EH (cell line): Measurements from ENCODE around the gene ACAD9.
"Not testable (repeated sequence)": the region's sequence is repeated elsewhere in the genome, so short reads cannot be mapped to it uniquely, and the experiment has no call there.

Experiments used
- DNase-seq: peaks from one replicate; pipeline ENCODE4 v3.0.0-alpha.2; 2015; ENCODE audit warnings: low read depth

ACAD9 gene

DNA sequence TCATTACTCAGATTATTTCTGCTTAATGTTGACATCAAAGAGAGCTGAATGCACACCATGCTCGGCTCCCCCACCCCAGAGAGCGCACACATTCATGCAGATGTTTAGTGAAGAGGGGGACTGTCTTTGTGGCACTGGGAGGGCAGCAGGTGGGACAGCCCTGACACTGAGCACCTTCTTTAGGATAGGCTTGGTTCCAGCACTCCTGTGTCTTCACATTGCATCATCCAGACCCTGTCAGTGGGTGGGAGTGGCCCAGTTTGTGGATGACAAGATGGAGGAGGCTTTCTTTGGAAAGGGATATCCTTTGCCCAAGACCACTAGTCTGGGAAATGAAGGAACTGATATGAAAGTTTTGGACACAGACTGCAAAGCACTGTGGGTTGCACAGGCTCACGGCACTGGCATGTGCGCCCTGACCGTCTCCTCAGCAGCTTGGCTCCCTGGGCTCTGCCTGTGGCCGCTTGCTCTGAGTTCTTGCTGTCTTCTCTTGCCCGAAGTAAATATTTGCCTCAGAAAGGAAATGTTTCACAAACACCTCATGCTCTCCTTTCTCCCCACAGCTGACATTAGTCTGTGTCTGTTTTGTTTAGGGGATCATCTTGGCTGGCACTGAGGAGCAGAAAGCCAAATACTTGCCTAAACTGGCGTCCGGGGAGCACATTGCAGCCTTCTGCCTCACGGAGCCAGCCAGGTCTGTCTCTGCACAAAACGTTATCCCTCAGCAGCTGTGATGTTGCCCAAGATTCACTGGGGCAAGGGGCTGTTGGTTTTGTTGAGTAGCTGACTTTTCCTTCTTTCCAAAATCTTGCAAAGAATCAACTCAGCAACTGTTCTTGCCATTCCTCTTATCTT is 16.6 kb downstream of the ACAD9 start:
- DNase-seq, result no peak

DNA sequence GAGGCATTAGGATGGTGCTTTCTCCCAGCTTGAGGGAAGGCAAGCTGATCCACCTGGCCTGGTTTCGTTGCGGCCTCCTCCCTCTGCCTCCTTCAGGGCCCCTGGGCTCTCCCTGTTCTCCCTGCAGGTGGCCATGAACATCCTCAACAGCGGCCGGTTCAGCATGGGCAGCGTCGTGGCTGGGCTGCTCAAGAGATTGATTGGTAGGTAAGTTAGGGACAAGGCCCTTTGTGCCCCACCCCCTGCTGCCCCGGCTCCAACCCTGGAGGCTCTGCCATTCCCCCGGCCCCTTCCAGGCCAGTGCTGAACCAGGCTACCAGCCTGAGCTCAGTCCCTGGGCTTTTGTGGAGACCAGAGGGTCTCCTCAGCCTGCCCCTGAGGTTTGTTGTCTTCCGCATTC is 23.0 kb downstream of the ACAD9 start:
- DNase-seq, result no peak

DNA sequence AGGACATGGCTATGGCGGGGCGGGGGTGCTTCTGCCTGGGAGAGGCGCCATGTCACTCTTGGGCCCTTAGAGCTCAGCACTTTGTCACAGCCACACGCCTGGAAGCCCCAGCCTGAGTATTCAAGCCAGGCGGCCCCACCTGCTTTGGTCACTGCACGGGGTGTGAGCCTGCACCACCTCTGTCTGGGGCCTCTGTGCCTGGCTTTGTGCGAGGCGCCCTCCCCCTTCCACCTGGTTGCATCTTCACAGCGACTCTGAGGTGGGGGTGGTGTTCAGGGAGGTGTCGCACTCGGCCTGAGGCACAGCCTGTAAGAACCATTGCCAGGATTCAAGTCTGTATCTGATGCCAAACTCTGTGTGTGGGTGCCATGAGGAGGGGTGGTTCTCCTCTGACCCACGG is 24.1 kb downstream of the ACAD9 start:
- no peak for DNase-seq

DNA sequence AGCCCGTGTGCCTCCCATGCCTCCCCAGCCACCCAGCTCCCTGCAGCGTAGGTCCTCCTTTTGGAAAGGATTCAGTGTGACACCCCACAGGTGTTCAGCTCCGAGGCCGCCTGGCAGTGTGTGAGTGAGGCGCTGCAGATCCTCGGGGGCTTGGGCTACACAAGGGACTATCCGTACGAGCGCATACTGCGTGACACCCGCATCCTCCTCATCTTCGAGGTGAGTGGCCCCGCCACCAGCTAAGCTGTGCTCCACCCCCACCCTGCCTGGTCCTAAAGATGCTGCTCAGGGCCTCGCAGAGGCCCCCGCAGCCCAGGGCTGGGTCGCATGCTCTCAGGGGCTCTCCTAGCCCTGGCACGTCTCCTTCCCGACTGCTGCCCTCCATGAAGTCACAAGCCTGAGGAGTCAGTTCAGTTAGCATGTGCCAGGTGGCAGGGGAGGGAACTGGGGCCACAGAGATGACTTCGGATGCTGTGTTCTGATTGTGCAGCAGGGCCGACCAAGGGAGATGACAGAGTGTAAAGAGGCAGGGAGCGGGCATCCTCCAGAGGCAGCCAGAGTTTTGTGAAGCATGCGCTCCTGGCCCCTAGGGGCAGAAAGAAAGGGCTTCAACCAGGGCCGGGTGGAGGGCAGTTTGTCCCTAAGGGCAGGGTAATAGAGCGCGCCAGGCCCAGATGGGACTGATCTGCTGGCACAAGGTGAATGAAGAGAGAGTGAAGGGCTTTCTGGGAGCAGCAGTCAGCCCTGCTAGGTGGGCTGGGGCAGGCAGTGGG is 26.8 kb downstream of the ACAD9 start:
- DNase-seq, result no peak

DNA sequence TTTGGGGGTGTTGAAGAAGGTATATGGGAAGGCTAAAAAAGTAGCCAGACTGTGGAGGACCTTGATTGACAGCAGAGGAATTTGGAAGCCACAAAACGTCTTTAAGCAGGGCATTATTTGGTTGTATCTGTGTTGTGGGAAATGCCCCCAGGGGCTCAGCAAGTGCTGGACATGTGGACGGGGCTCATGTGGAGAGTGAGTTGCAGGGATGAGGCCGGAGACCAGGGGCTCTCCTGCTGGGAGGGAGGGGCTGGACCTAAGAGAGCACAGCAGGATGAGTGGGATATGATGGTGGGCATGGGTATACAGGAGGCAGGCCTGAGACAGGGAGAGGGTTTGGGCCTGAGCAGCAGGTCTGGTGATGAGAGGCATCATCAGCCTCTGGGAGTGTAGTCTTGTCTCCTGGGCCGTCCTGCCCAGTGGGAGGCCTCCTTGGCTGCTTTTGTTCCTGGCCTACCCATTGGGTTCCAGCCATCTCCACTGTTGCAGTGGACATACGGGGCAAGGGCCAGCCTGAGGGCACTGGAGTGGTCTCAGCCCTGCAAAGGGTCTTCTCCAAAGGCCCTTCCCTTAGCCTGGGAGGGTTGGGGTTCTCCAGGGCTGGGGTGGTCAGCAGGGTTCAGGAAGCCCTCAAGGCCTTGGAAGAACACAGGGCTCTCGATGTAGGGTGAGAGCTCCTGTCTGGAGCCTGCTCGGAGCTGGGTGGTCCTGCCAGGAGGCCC is 27.5 kb downstream of the ACAD9 start:
- DNase-seq, result no peak

DNA sequence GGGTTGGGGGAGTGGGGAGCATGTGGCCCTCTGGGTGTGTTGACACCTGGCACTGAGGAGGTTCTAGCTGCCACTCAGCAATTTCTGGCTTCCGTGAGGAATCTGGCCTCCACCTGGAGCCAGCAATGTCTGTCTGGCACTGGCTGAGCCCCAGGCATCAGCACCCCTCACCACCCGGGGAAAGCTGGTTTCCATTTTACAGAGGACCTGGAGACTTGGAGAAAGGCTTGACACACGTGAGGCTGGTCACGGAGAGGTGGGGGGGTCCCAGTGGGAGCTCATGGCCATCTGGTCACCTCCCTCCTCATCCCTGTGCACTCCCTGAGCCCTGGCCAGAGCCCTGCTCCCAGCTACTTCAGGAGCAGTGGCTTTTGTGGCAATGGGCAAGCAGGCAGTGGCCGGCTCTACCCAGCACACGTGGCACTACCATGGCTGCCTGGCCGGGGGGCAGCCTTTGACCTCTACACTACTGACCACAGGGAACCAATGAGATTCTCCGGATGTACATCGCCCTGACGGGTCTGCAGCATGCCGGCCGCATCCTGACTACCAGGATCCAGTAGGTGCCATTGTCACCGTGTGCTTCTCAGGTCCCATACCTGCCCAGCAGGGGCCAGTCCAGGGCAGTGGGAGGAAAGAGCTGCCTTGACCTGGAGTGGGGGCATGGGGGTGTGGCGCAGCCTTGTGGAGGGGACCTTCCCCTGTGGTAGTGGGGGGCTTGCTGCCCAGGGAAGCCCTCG is 28.5 kb downstream of the ACAD9 start:
- DNase-seq, result no peak

DNA sequence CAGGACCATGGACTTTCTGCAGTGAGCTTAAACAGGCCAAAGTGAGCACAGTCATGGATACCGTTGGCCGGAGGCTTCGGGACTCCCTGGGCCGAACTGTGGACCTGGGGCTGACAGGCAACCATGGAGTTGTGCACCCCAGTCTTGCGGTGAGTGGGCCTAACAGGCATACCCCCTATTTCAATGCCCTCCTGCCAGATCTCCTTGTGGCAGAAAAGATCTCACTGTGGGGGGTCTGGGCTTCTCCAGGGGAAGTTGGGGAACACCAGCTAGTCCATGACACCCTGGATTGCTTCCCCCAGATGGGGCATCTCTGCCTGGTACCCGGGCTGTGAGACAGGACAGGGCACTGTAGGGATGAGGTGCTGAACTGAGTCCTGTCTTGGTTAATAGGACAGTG is 29.5 kb downstream of the ACAD9 start:
- no peak for DNase-seq

DNA sequence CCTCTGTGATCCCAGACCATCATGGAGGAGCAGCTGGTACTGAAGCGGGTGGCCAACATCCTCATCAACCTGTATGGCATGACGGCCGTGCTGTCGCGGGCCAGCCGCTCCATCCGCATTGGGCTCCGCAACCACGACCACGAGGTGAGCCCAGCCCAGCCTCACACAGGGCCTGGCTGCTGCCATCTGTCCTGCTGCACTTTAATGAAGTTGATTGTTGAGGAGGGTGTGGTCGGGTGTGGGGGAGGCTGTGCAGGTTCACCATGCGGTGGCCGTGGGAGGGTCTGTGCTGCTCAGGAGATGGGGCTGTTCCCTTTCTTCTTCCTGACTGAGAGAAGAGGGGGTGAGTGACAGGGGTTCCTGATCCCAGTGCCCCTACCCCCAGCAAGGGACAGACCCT is 30.6 kb downstream of the ACAD9 start:
- no peak for DNase-seq

DNA sequence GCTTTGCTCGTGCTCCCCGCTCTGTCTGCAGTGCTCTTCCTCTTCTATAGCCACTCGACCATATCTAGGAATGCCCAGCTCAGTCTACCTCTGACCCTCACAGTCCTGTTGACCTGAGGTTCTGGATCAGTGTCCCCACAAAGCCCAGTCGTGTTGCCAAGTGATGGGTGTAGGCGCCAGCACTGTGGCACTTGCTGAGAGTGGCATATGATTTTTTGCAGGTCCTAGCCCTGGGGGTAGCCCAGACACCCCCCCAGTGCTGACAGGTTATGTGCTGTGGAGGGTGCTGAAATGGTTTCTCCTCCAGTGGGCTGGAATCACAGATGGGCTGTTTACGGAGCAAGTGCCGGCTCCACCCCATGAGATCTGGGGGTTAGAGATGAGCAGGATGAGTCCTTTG is 32.5 kb downstream of the ACAD9 start:
- DNase-seq, result no peak

DNA sequence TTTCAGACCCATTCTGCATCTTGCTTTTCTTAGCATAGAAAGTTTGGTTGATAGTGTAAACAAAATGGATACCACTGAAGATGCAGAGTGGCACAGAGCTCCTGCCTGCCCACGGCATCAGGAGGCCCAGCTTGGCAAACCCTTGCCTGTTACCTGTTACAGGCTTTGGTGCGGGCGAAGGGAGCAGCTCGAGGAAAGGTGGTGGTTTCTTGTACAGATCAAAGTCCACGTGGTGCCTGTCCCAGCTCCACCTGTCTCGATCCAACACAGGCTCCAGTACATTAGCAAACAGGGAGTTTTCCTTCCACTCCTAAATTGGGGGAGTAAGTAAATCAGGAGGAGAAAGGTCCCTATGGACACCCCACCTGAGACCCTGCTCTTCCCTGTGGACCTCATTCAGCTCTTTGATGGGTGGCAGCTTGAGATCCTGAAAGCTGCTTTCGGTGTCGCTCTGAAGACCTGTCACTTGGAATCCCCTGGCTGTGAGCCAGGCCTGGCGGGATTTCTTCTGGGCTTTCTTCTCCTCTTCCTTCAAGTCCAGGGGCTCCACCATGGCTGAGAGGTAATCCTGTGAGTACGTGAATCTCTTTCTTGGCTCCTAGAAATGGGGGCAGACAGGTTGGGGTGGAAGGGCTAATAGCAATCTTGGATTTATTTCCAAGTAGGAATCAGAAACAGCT is 35.7 kb downstream of the ACAD9 start:
- DNase-seq, result no peak

DNA sequence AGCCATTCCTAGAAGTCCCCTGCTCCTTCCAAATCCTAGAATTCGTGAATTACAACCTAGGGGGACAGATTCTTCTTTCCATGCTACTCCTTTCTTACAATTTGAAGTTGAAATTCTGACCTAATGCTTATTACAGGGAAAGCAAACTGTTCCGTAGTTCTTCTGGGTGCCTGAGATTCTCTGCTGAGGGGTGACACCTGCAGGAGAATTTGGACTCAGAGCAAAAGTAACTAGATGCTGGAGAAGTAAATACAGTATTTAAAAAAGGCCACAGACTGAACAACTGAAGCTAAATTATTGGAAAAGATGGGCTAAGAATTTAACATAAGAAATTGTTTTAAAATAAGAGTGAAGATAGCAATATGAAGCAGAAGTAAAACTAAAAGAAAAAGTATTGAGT is 37.9 kb downstream of the ACAD9 start:
- no peak for DNase-seq

DNA sequence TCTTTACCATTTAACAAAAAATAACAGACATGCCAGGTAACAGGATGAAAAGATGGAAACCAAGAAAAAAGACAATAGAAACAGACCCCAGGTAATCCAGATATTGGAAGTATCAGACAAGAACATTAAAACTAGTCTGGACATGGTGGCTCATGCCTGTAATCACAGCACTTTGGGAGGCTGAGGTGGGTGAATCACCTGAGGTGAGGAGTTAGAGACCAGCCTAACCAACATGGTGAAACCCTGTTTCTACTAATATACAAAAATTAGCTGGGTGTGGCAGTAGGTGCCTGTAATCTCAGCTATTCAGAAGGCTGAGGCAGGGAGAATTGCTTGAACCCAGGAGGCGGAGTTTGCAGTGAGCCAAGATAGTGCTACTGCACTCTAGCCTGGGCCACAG is 40.6 kb downstream of the ACAD9 start:
- no peak for DNase-seq

DNA sequence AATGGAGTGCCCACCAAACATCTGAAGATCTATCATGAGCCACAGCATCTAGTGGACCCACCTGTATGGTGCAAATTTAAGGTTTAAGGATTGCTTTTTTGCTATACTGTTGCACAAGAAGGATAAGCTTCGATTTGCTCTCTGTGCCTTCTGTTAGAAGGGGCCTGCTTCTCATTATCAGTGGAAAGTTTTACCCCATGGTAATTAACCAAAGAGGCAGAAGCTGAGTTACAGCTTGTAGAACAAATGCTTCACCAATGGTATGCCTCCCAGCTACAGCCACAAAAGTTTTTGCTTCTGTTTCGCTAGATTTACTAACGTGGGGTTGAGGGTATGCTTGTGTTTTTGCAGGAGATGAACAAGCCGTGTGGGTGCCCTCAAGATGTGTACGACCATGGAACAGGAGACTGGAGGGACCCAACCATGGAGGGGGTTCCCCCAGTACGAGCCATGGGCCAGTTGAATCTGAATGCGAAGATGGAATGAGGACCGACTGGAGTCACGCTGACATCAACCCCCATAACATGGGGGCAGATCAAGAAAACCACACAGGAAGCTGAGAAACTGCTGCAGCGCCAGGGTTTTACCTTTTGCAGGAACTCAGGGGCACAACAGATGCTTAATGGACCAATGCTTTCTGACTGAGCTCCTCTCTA is 43.5 kb downstream of the ACAD9 start:
- DNase-seq, result no peak

DNA sequence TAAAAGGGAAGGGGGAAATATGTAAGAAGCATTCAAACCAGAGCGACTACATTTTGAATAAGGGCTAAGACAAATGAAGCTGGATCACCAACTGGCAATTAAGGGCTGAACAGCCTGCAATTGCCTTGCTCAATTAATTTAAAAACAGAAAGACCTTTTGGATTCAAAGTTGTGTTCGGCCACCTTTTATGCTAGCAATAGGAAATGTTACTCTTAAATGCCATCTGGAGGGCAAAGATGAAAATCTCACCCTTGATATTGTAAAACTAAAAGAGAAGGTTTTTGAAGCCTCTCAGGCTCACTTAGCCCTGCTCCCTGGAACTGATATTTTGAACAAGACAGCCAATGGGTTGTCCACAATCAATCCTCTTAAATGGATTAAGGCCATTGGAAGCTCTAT is 44.2 kb downstream of the ACAD9 start:
- no peak for DNase-seq

DNA sequence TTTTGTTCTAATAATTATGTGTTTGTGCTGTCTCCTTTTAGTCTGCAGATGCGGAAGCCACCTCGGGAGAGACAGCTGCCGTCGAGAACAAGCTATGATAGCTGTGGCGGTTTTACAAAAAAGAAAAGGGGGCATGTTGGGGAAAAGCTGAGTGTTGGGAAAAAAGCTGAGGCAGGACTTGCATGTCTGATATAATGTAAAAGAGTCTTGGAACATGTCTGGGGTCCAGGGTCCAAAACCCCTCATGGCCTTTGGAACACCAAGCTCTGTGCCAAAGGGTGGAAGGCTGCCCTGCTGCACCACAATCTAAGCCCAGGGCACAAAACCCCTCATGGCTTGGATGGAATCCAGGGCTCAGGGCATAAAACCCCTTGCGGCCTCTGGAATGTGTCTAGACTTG is 44.6 kb downstream of the ACAD9 start:
- not testable (repeated sequence) for DNase-seq

DNA sequence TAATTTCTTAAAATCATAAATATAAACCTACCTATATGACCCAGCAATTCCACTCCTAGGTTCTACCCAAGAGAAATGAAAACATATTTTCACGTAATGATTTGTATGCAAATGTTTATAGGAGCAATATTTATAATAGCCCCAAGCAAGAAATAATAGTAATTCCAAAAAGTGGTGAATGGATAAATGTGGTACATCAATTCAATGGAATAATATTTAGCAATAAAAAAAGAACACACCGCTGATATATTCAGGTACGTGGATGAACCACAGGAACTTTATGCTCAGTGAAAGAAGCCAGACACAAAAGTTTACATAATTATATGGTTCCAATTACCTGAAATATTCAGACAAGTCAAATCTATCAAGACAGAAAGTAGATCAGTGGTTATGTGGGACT is 49.9 kb downstream of the ACAD9 start:
- DNase-seq, result no peak

DNA sequence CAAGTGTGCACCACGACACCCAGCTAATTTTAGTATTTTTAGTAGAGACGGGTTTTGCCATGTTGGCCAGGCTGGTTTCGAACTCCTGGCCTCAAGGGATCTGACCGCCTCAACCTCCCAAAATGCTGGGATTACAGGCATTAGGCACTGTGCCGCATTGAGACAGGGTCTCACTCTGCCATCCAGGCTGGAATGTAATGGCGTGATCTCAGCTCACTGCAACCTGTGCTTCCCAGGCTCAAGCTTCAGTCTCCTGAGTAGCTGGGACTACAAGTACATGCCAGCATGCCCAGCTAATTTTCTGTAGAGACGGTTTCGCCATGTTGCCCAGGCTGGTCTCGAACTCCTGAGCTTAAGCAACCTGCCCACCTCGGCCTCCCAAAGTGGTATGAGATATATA is 51.6 kb downstream of the ACAD9 start:
- DNase-seq, result no peak

DNA sequence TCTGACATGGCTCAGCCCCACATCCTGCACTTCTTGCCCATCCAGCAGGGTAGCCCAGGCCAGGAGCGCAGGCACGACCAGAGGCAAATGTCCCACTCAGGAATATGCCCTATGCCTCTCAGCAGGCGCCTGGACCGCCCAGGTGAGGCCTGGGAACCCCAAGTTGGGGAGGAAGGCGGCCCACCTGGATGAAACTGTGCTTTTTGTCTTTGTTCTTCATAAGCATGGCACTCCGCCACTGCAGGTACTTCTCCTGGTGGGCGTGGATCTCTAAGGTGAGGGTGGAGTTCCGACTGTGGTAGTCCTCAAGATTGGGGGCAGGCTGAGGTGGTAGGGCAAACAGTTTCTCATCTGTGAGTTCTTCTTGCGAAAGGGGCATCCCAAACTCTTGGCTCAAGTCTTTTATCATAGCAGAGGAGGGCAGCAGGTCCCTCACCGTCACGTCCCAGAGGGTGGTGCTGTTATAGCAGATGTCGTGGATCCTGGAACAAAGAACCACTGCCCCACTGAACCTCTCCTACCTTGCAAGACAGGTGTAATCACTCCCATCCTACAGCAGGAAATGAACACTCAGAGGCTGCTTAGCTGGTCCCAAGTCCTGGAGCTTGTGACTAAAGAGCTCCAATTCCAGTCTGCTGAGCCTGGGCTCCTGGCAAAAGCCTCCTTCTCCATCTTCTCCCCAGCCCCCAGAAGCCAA is 53.2 kb downstream of the ACAD9 start:
- DNase-seq, result no peak

DNA sequence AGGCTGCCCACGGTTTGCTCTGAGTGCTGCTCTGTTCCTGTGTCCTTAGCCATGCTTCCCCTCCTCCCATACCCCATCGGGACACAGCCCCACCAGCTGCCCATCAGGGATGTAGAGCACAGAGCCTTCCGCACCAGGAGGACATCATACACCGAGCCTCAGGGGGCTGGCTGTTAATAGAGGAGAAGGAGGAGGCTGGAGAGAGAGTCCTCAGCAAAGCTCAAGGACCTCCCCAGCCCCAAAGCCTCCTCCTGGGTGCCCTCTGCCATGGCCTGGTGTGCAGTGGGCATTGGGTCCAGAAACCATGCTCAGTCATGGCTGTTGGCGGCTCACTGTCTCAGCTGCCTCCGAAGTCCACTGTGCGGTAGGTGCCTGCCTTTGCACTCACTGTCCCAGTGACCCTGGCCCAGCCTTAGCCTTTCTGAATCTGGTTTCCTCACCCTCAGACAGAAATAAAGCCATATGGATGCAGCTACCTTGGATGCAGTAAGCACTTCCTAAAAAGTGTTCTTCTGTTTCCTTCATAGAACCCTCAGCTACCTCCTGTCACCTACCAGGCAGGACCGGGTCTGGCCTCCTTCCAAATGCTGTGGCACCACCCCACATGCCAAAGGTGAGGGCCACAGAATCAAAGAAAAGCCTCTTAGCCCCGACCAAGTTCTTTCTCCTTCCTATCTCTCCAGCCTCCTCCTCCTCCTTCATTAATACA is 53.9 kb downstream of the ACAD9 start:
- no peak for DNase-seq

DNA sequence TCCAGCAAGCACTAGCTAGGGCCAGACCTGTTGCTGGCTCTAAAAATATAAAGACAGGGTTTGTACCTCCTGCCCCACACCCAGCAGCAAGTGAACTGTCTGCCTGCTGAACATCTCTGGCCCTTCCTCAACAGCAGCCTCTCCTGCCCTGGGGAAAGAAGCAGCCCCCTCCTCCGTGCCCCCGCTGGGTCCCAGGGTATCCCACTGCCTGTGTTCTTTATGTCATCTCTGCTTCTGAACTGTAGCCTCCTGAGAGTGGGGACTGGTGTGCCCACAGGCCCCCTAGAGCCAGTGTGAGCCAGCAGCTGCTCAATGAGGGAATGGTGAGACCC is 54.5 kb downstream of the ACAD9 start:
- no peak for DNase-seq
